ENCODE measurements around the gene ACTR3C. TPM values are rescaled to one million over a fixed set of nuclear protein-coding genes. Genes with fewer than 3 reads are reported as not detected.

The ACTR3C gene
- total and polyA plus RNA-seq, 2 of the 13 experiments (the other 11 are each of a cell fraction or from before 2014, with no cell fraction given), result 3.8 to 7.5 TPM

GRCh38 chr7:150368096-150368883 is 44.9 kb upstream of the ACTR3C start, which contains the start of gene REPIN1 (continued):
- TF ChIP-seq FOXA3 (CRISPR knock-in tag; IDR thresholded peaks at IDR 0.05) (peak; percentile 5; the same call in 1 of the 2 replicates), RBAK (CRISPR knock-in tag; IDR thresholded peaks at IDR 0.05) (no peak), ZNF234 (CRISPR knock-in tag; conservative IDR thresholded peaks at IDR 0.05) (peak; percentile 51; the same call in 1 of the 2 replicates), ZNF766 (CRISPR knock-in tag; IDR thresholded peaks at IDR 0.05; ENCODE audit: borderline replicate concordance) (peak; percentile 30; the same call in 1 of the 2 replicates), NONO (IDR thresholded peaks at IDR 0.05) (no peak), NONO (CRISPR knock-in tag; conservative IDR thresholded peaks at IDR 0.05) (peak; percentile 80), BHLHE40 (IDR thresholded peaks at IDR 0.05; ENCODE audit: low read length) (peak; percentile 88), MAX (IDR thresholded peaks at IDR 0.05) (peak; percentile 95), ZSCAN20 (CRISPR knock-in tag; IDR thresholded peaks at IDR 0.05; ENCODE audit: borderline replicate concordance) (0 out of 2 replicates have a peak, but pooled peaks have one; percentile 92), ASH2L (IDR thresholded peaks at IDR 0.05; ENCODE audit: insufficient read length, low read depth, low read length) (peak; percentile 86), ZBTB3 (CRISPR knock-in tag; IDR thresholded peaks at IDR 0.05; ENCODE audit: borderline replicate concordance, low read depth) (no peak), MAF1 (CRISPR knock-in tag; IDR thresholded peaks at IDR 0.05; ENCODE audit: borderline replicate concordance) (0 out of 2 replicates have a peak, but pooled peaks have one; percentile 29), THYN1 (CRISPR knock-in tag; IDR thresholded peaks at IDR 0.05; ENCODE audit: borderline replicate concordance, low read depth) (no peak), NFKBIZ (CRISPR knock-in tag; IDR thresholded peaks at IDR 0.05) (no peak), MYC (CRISPR knock-in tag; IDR thresholded peaks at IDR 0.05; ENCODE audit: borderline replicate concordance) (peak; percentile 98), ZNF563 (CRISPR knock-in tag; IDR thresholded peaks at IDR 0.05) (peak; percentile 91), ZNF746 (CRISPR knock-in tag; IDR thresholded peaks at IDR 0.05) (peak; percentile 20), HOXD1 (CRISPR knock-in tag; IDR thresholded peaks at IDR 0.05) (no peak), TAF1 (CRISPR knock-in tag; IDR thresholded peaks at IDR 0.05) (peak; percentile 64)
- TF ChIP-seq, protein P1, sequence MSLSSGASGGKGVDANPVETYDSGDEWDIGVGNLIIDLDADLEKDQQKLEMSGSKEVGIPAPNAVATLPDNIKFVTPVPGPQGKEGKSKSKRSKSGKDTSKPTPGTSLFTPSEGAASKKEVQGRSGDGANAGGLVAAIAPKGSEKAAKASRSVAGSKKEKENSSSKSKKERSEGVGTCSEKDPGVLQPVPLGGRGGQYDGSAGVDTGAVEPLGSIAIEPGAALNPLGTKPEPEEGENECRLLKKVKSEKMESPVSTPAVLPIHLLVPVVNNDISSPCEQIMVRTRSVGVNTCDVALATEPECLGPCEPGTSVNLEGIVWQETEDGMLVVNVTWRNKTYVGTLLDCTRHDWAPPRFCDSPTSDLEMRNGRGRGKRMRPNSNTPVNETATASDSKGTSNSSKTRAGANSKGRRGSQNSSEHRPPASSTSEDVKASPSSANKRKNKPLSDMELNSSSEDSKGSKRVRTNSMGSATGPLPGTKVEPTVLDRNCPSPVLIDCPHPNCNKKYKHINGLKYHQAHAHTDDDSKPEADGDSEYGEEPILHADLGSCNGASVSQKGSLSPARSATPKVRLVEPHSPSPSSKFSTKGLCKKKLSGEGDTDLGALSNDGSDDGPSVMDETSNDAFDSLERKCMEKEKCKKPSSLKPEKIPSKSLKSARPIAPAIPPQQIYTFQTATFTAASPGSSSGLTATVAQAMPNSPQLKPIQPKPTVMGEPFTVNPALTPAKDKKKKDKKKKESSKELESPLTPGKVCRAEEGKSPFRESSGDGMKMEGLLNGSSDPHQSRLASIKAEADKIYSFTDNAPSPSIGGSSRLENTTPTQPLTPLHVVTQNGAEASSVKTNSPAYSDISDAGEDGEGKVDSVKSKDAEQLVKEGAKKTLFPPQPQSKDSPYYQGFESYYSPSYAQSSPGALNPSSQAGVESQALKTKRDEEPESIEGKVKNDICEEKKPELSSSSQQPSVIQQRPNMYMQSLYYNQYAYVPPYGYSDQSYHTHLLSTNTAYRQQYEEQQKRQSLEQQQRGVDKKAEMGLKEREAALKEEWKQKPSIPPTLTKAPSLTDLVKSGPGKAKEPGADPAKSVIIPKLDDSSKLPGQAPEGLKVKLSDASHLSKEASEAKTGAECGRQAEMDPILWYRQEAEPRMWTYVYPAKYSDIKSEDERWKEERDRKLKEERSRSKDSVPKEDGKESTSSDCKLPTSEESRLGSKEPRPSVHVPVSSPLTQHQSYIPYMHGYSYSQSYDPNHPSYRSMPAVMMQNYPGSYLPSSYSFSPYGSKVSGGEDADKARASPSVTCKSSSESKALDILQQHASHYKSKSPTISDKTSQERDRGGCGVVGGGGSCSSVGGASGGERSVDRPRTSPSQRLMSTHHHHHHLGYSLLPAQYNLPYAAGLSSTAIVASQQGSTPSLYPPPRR (CRISPR knock-in tag; IDR thresholded peaks at IDR 0.05; ENCODE audit: borderline replicate concordance), result peak; percentile 51; the same call in 1 of the 2 replicates
- TF ChIP-seq, protein P2, sequence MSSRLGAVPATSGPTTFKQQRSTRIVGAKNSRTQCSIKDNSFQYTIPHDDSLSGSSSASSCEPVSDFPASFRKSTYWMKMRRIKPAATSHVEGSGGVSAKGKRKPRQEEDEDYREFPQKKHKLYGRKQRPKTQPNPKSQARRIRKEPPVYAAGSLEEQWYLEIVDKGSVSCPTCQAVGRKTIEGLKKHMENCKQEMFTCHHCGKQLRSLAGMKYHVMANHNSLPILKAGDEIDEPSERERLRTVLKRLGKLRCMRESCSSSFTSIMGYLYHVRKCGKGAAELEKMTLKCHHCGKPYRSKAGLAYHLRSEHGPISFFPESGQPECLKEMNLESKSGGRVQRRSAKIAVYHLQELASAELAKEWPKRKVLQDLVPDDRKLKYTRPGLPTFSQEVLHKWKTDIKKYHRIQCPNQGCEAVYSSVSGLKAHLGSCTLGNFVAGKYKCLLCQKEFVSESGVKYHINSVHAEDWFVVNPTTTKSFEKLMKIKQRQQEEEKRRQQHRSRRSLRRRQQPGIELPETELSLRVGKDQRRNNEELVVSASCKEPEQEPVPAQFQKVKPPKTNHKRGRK (CRISPR knock-in tag; IDR thresholded peaks at IDR 0.05), result no peak
- TF ChIP-seq, protein P3, sequence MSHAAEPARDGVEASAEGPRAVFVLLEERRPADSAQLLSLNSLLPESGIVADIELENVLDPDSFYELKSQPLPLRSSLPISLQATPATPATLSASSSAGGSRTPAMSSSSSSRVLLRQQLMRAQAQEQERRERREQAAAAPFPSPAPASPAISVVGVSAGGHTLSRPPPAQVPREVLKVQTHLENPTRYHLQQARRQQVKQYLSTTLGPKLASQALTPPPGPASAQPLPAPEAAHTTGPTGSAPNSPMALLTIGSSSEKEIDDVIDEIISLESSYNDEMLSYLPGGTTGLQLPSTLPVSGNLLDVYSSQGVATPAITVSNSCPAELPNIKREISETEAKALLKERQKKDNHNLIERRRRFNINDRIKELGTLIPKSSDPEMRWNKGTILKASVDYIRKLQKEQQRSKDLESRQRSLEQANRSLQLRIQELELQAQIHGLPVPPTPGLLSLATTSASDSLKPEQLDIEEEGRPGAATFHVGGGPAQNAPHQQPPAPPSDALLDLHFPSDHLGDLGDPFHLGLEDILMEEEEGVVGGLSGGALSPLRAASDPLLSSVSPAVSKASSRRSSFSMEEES (CRISPR knock-in tag; IDR thresholded peaks at IDR 0.05), result peak; percentile 83; the same call in 1 of the 2 replicates

All from HepG2 (cell line).